HEK293T (cell line): Measurements from ENCODE around the gene FBXO31.
"Not testable (repeated sequence)": the region's sequence is repeated elsewhere in the genome, so short reads cannot be mapped to it uniquely, and the experiment has no call there.

Experiments used
- CTCF ChIA-PET: fragments of 350-600 bp; formaldehyde crosslinking; extraction: SDS; loops from one replicate; lab custom pipeline; 2021; ENCODE audit warnings: antibody characterized with exemption, inconsistent platforms; lab: Yijun Ruan, JAX
- POLR2A ChIA-PET: fragments of 350-600 bp; formaldehyde crosslinking; extraction: SDS; loops from one replicate; lab custom pipeline; 2020; ENCODE audit warnings: antibody characterized with exemption, inconsistent platforms; lab: Yijun Ruan, JAX
- DNase-seq: peaks from one replicate; pipeline ENCODE4 v3.0.0; 2012; ENCODE audit warnings: mixed read lengths; ENCODE audit errors: extremely low spot score
- ARNT ChIP-seq: fragments of 450-650 bp; IDR thresholded peaks from 2 replicates; pipeline ENCODE4 v1.6.1; 2017; ENCODE audit warnings: mild to moderate bottlenecking
- BHLHE40 ChIP-seq: fragments of 450-650 bp; IDR thresholded peaks from 2 replicates; pipeline ENCODE4 v1.6.1; 2016; ENCODE audit warnings: mild to moderate bottlenecking, moderate library complexity, borderline replicate concordance
- CTBP1 ChIP-seq: fragments of 450-650 bp; IDR thresholded peaks from 2 replicates; pipeline ENCODE4 v1.6.1; 2016; ENCODE audit warnings: borderline replicate concordance
- ELF4 ChIP-seq: fragments of 450-650 bp; IDR thresholded peaks from 2 replicates; pipeline ENCODE4 v1.6.1; 2017; ENCODE audit warnings: antibody characterized with exemption
- FOXA1 ChIP-seq: fragments of 450-650 bp; IDR thresholded peaks from 2 replicates; pipeline ENCODE4 v1.6.1; 2016; ENCODE audit warnings: mild to moderate bottlenecking
- FOXK2 ChIP-seq: fragments of 450-650 bp; IDR thresholded peaks from 2 replicates; pipeline ENCODE4 v1.6.1; 2016; ENCODE audit warnings: mild to moderate bottlenecking
- FOXM1 ChIP-seq: fragments of 450-650 bp; IDR thresholded peaks from 2 replicates; pipeline ENCODE4 v1.6.1; 2017; ENCODE audit warnings: mild to moderate bottlenecking, borderline replicate concordance
- HDGF ChIP-seq: fragments of 450-650 bp; IDR thresholded peaks from 2 replicates; pipeline ENCODE4 v1.6.1; 2017; ENCODE audit warnings: antibody characterized with exemption, borderline replicate concordance
- L3MBTL2 ChIP-seq: fragments of 450-650 bp; conservative IDR thresholded peaks from 2 replicates; pipeline ENCODE4 v1.6.1; 2016; ENCODE audit warnings: mild to moderate bottlenecking
- LEF1 ChIP-seq: fragments of 450-650 bp; IDR thresholded peaks from 2 replicates; pipeline ENCODE4 v1.6.1; 2017; ENCODE audit warnings: mild to moderate bottlenecking, borderline replicate concordance
- NFRKB ChIP-seq: fragments of 450-650 bp; IDR thresholded peaks from 2 replicates; pipeline ENCODE4 v1.6.1; 2016; ENCODE audit warnings: mild to moderate bottlenecking, moderate library complexity
- PKNOX1 ChIP-seq: fragments of 450-650 bp; IDR thresholded peaks from 2 replicates; pipeline ENCODE4 v1.6.1; 2016
- SP1 ChIP-seq: fragments of 450-650 bp; IDR thresholded peaks from 2 replicates; pipeline ENCODE4 v1.6.1; 2017
- SUZ12 ChIP-seq: fragments of 450-650 bp; IDR thresholded peaks from 2 replicates; pipeline ENCODE4 v1.6.1; 2016; ENCODE audit warnings: mild to moderate bottlenecking
- TARDBP ChIP-seq: fragments of 450-650 bp; IDR thresholded peaks from 2 replicates; pipeline ENCODE4 v1.6.1; 2016
- ZNF384 ChIP-seq: fragments of 450-650 bp; IDR thresholded peaks from 2 replicates; pipeline ENCODE4 v1.6.1; 2016

Gene FBXO31

GRCh38 chr16:87389245-87389644 lies 5.7 kb upstream of the FBXO31 start:
- TF ChIP-seq NFRKB, result no peak
- no peak for TF ChIP-seq SUZ12
- no peak for TF ChIP-seq CTBP1
- TF ChIP-seq ARNT, result no peak
- TF ChIP-seq ELF4, result no peak
- TF ChIP-seq FOXK2, result no peak
- no peak for TF ChIP-seq BHLHE40
- TF ChIP-seq FOXM1, result no peak
- no peak for TF ChIP-seq ZNF384
- no peak for TF ChIP-seq L3MBTL2
- no peak for TF ChIP-seq FOXA1
- TF ChIP-seq TARDBP, result no peak
- no peak for TF ChIP-seq PKNOX1
- TF ChIP-seq HDGF, result no peak
- no peak for TF ChIP-seq SP1
- TF ChIP-seq LEF1, result no peak
- CTCF ChIA-PET, result interaction anchor here (0.6 kb wide), 1 partner anchor 316 kb away, joined by 3 read pairs; no protein-coding TSS in a partner anchor
- POLR2A ChIA-PET, result interaction anchor here (1.3 to 2.8 kb wide), 2 partner anchors 62 to 72 kb away, joined by 3 to 24 read pairs; partner anchors contain the start of gene C16orf95
- DNase-seq, result no peak

GRCh38 chr16:87388818-87389134 lies 5.2 kb upstream of the FBXO31 start:
- ChIA-PET CTCF (interaction anchor here (0.6 to 1.3 kb wide), 3 partner anchors 64 to 317 kb away, joined by 3 to 4 read pairs (median 3); no protein-coding TSS in a partner anchor), POLR2A (interaction anchor here (0.9 to 2.8 kb wide), 4 partner anchors 25 to 72 kb away, joined by 3 to 24 read pairs (median 4); partner anchors contain the start of gene C16orf95)
- no peak for DNase-seq
- TF ChIP-seq FOXA1 (no peak), ELF4 (0 out of 2 replicates have a peak, but pooled peaks have one; percentile 1), ZNF384 (no peak)

GRCh38 chr16:87387942-87388817 lies 4.6 kb upstream of the FBXO31 start:
- POLR2A ChIA-PET, result interaction anchor here (0.6 to 2.8 kb wide), 5 partner anchors 24 to 183 kb away, joined by 3 to 24 read pairs (median 3); partner anchors contain the start of gene C16orf95
- peak; percentile 78 for DNase-seq

GRCh38 chr16:87384875-87385167 lies 1.2 kb upstream of the FBXO31 start:
- POLR2A ChIA-PET, result interaction anchor here (1.4 to 3.0 kb wide), 2 partner anchors 67 to 190 kb away, joined by 3 to 31 read pairs; partner anchors contain the start of gene C16orf95
- CTCF ChIA-PET, DNase-seq: not testable (repeated sequence)

More at GRCh38 chr16:87387942-87388817, 4.6 kb upstream of the FBXO31 start:
- CTCF ChIA-PET, result interaction anchor here (1.0 to 1.3 kb wide), 2 partner anchors 63 to 70 kb away, joined by 3 to 4 read pairs; no protein-coding TSS in a partner anchor
- TF ChIP-seq TARDBP, result no peak
- TF ChIP-seq FOXA1, result no peak
- no peak for TF ChIP-seq ARNT
- TF ChIP-seq PKNOX1, result peak; percentile 98
- TF ChIP-seq SUZ12, result no peak
- TF ChIP-seq HDGF, result no peak
- TF ChIP-seq BHLHE40, result no peak
- peak; percentile 47 for TF ChIP-seq L3MBTL2
- peak; percentile 78 for TF ChIP-seq ELF4
- TF ChIP-seq CTBP1, result peak; percentile 75; the same call in 1 of the 2 replicates
- TF ChIP-seq LEF1, result peak; percentile 87

GRCh38 chr16:87384162-87384874 lies 742 bp upstream of the FBXO31 start:
- no peak for DNase-seq
- ChIA-PET CTCF (interaction anchor here (1.4 kb wide), 1 partner anchor 10 kb away, joined by 5 read pairs; no protein-coding TSS in a partner anchor), POLR2A (interaction anchor here (0.6 to 3.0 kb wide), 20 partner anchors 9 to 611 kb away, joined by 3 to 31 read pairs (median 4); partner anchors contain the start of gene C16orf95)
- TF ChIP-seq NFRKB, result no peak
- TF ChIP-seq L3MBTL2, result peak; percentile 87

GRCh38 chr16:87382023-87382785 lies 1.4 kb downstream of the FBXO31 start:
- CTCF ChIA-PET, result interaction anchor here (0.6 kb wide), 1 partner anchor 51 kb away, joined by 3 read pairs; no protein-coding TSS in a partner anchor
- no peak for DNase-seq
- POLR2A ChIA-PET, result interaction anchor here (1.3 to 3.0 kb wide), 4 partner anchors 7 to 64 kb away, joined by 4 to 31 read pairs (median 10); partner anchors contain the start of gene C16orf95
- TF ChIP-seq CTBP1 (no peak), FOXA1 (no peak), FOXM1 (no peak), SUZ12 (no peak), NFRKB (no peak), ARNT (no peak), FOXK2 (no peak), SP1 (no peak), L3MBTL2 (no peak), ZNF384 (no peak), ELF4 (no peak), BHLHE40 (no peak), LEF1 (no peak), TARDBP (no peak), HDGF (no peak), PKNOX1 (no peak)
